ENCODE measurements around the gene TSEN2. TPM values are rescaled to one million over a fixed set of nuclear protein-coding genes. Genes with fewer than 3 reads are reported as not detected.

The TSEN2 gene
- total RNA-seq, 4 donors from 2014 or later, result 16.1 to 26.7 (median 21.4) TPM

- ATAC-seq, result no peak
- Histone ChIP-seq H3K4me1 (no peaks in the 10 kb centered on the region), H3K9me3 (no peaks in the 10 kb centered on the region), H3K4me3 (no peak overlapping the region), H3K36me3 (peaks cover 0 to 44% of the 10 kb centered on the region in 2 donors), H3K27me3 (no peaks in the 10 kb centered on the region), H3K27ac (no peak overlapping the region)
- no peak for TF ChIP-seq POLR2A (IDR thresholded peaks at IDR 0.05)
- no peak for TF ChIP-seq POLR2AphosphoS5 (IDR thresholded peaks at IDR 0.05)
- TF ChIP-seq EP300 (IDR thresholded peaks at IDR 0.05), result no peak
- no peak for TF ChIP-seq CTCF (IDR thresholded peaks at IDR 0.05)
These were observed 31.4 kb downstream of the TSEN2 start for GRCh38 chr3:12515631-12516030.

- Histone ChIP-seq H3K4me1 (no peaks in the 10 kb centered on the region), H3K9me3 (no peaks in the 10 kb centered on the region), H3K36me3 (peaks cover 0 to 44% of the 10 kb centered on the region in 2 donors), H3K27ac (no peak overlapping the region), H3K27me3 (no peaks in the 10 kb centered on the region), H3K4me3 (no peak overlapping the region)
- no peak for ATAC-seq
- TF ChIP-seq POLR2AphosphoS5 (IDR thresholded peaks at IDR 0.05), result no peak
- no peak for TF ChIP-seq CTCF (IDR thresholded peaks at IDR 0.05)
- TF ChIP-seq POLR2A (IDR thresholded peaks at IDR 0.05), result no peak
- no peak for TF ChIP-seq EP300 (IDR thresholded peaks at IDR 0.05)
- WGBS, 2 donors (ENCODE audit: low coverage in 1 of 2), result 82 to 88% methylated on average over 6 to 7 of the region's 11 CpGs
These were observed 32.6 kb downstream of the TSEN2 start for GRCh38 chr3:12516873-12517272.

GRCh38 chr3:12518261-12519028 is 34.2 kb downstream of the TSEN2 start:
- no peak overlapping the region for H3K27ac ChIP-seq
- H3K27me3 ChIP-seq, result no peaks in the 10 kb centered on the region
- peaks cover 0 to 40% of the 10 kb centered on the region in 2 donors for H3K36me3 ChIP-seq
- TF ChIP-seq CTCF (IDR thresholded peaks at IDR 0.05) (no peak), EP300 (IDR thresholded peaks at IDR 0.05) (no peak), POLR2A (IDR thresholded peaks at IDR 0.05) (no peak), POLR2AphosphoS5 (IDR thresholded peaks at IDR 0.05) (no peak)
- no peak for ATAC-seq
- 74 to 96% methylated on average over 3 to 6 of the region's 6 CpGs for WGBS, 2 donors (ENCODE audit: low coverage in 1 of 2)
- H3K9me3 ChIP-seq, result no peaks in the 10 kb centered on the region
- no peak overlapping the region for H3K4me3 ChIP-seq
- H3K4me1 ChIP-seq, result no peaks in the 10 kb centered on the region

GRCh38 chr3:12521010-12521409 is 36.7 kb downstream of the TSEN2 start:
- Histone ChIP-seq H3K9me3 (no peaks in the 10 kb centered on the region), H3K4me3 (no peak overlapping the region), H3K27me3 (no peaks in the 10 kb centered on the region), H3K36me3 (peaks cover 0 to 62% of the 10 kb centered on the region in 2 donors), H3K4me1 (no peaks in the 10 kb centered on the region), H3K27ac (no peak overlapping the region)
- whole genome bisulfite sequencing, 2 donors (ENCODE audit: low coverage in 1 of 2), result 100% methylated on average over 1 to 2 of the region's 2 CpGs
- no peak for TF ChIP-seq EP300 (IDR thresholded peaks at IDR 0.05)
- no peak for TF ChIP-seq POLR2A (IDR thresholded peaks at IDR 0.05)
- no peak for TF ChIP-seq CTCF (IDR thresholded peaks at IDR 0.05)
- ATAC-seq, result no peak

- ATAC-seq, result no peak
- H3K4me1 ChIP-seq, result no peaks in the 10 kb centered on the region
- H3K9me3 ChIP-seq, result no peaks in the 10 kb centered on the region
- H3K4me3 ChIP-seq, result no peak overlapping the region
- no peak overlapping the region for H3K27ac ChIP-seq
- peaks cover 0 to 77% of the 10 kb centered on the region in 2 donors for H3K36me3 ChIP-seq
- no peak for TF ChIP-seq CTCF (IDR thresholded peaks at IDR 0.05)
- WGBS, 2 donors (ENCODE audit: low coverage in 1 of 2), result 100% methylated on average over 1 of the region's 1 CpG
- H3K27me3 ChIP-seq, result no peaks in the 10 kb centered on the region
These were observed 38.4 kb downstream of the TSEN2 start for GRCh38 chr3:12522721-12523120.
